Activated CD8-positive, alpha-beta T cell treated with anti-CD3 and anti-CD28 coated beads for 36 hours (primary cell): ENCODE data around the gene FARP1. TPM values are rescaled to one million over a fixed set of nuclear protein-coding genes. Genes with fewer than 3 reads are reported as not detected.

ENCODE experiments used
- ATAC-seq: fragments of 200-7000 bp; cut with Tn5 transposase; one replicate; pipeline ENCODE4 v1.10.0; 2021; ENCODE audit warnings: mild to moderate bottlenecking, moderate library complexity
- CTCF ChIA-PET: fragments of 350-600 bp; sonication (Branson Sonifier 250); formaldehyde crosslinking; loops from one replicate; lab custom pipeline; 2021; ENCODE audit warnings: antibody characterized with exemption; lab: Charles Lee
- POLR2A ChIA-PET: fragments of 350-600 bp; sonication (Branson Sonifier 250); formaldehyde crosslinking; loops from one replicate; lab custom pipeline; 2021; ENCODE audit warnings: antibody characterized with exemption; lab: Charles Lee
- DNase-seq: peaks from one replicate; pipeline ENCODE4 v3.0.0-alpha.2; 2020
- H3K27ac Mint-ChIP-seq: one replicate; pipeline ENCODE4 v1.8.0; 2021; ENCODE audit warnings: mild to moderate bottlenecking, mixed read lengths
- H3K27me3 Mint-ChIP-seq: one replicate; pipeline ENCODE4 v1.8.0; 2021; ENCODE audit warnings: mixed read lengths
- H3K36me3 Mint-ChIP-seq: one replicate; pipeline ENCODE4 v1.8.0; 2021; ENCODE audit warnings: low read depth, mixed read lengths
- H3K4me1 Mint-ChIP-seq: one replicate; pipeline ENCODE4 v1.8.0; 2021; ENCODE audit warnings: low read depth, mixed read lengths
- H3K4me3 Mint-ChIP-seq: one replicate; pipeline ENCODE4 v1.8.0; 2021; ENCODE audit warnings: mild to moderate bottlenecking, moderate library complexity, mixed read lengths
- H3K9me3 Mint-ChIP-seq: one replicate; pipeline ENCODE4 v1.8.0; 2021; ENCODE audit warnings: mixed read lengths
- CTCF ChIP-seq: fragments of 200-600 bp; IDR thresholded peaks from one replicate; pipeline ENCODE4 v1.8.0; 2022; ENCODE audit warnings: antibody characterized with exemption, mild to moderate bottlenecking
- intact Hi-C: fragments of 100-400 bp; cut with micrococcal nuclease; formaldehyde crosslinking; loops from one replicate; pipeline ENCODE4 v1.10.0; 2022
- total RNA-seq, 2 experiments: library from RNA; stranded (reverse); gene quantifications; one replicate each; pipeline ENCODE4 v1.2.3, GENCODE V29; 2021

The FARP1 gene
- total RNA-seq, 2 experiments from 2014 or later: 0.27 to 0.43 TPM

- POLR2A ChIA-PET: no interaction called here
- ATAC-seq: no peak
- intact Hi-C loops: no loop called here
These were observed 24.0 kb upstream of the FARP1 start for GRCh38 chr13:98118865-98119264.

GRCh38 chr13:98123176-98123575 is 19.7 kb upstream of the FARP1 start:
- no peak for ATAC-seq
- CTCF ChIA-PET: no interaction called here

More at GRCh38 chr13:98118865-98119264, 24.0 kb upstream of the FARP1 start:
- no peak for TF ChIP-seq CTCF
- Mint-ChIP-seq H3K4me3 (no peak overlapping the region), H3K27me3 (no peaks in the 10 kb centered on the region), H3K36me3 (no peaks in the 10 kb centered on the region), H3K9me3 (peaks cover 7% of the 10 kb centered on the region), H3K4me1 (no peaks in the 10 kb centered on the region), H3K27ac (no peak overlapping the region)
- CTCF ChIA-PET: no interaction called here
- no peak for DNase-seq

GRCh38 chr13:98129059-98129746 is 13.7 kb upstream of the FARP1 start:
- TF ChIP-seq CTCF: no peak
- no peaks in the 10 kb centered on the region for H3K36me3 Mint-ChIP-seq
- POLR2A ChIA-PET: no interaction called here
- no peaks in the 10 kb centered on the region for H3K4me1 Mint-ChIP-seq
- DNase-seq (no peak), ATAC-seq (no peak)
- CTCF ChIA-PET: no interaction called here
- intact Hi-C loops: no loop called here
- peaks cover 8% of the 10 kb centered on the region for H3K27me3 Mint-ChIP-seq
- H3K27ac Mint-ChIP-seq: no peak overlapping the region
- H3K4me3 Mint-ChIP-seq: no peak overlapping the region
- H3K9me3 Mint-ChIP-seq: peaks cover 8% of the 10 kb centered on the region

More at GRCh38 chr13:98123176-98123575, 19.7 kb upstream of the FARP1 start:
- Mint-ChIP-seq H3K27ac (no peak overlapping the region), H3K36me3 (no peaks in the 10 kb centered on the region), H3K4me3 (no peak overlapping the region), H3K27me3 (peaks cover 5% of the 10 kb centered on the region), H3K9me3 (peaks cover 14% of the 10 kb centered on the region), H3K4me1 (no peaks in the 10 kb centered on the region)
- DNase-seq: no peak
- POLR2A ChIA-PET: no interaction called here
- intact Hi-C loops: no loop called here
- TF ChIP-seq CTCF: no peak

GRCh38 chr13:98133946-98134345 is 8.9 kb upstream of the FARP1 start:
- intact Hi-C loops: no loop called here
- POLR2A ChIA-PET: no interaction called here
- no peaks in the 10 kb centered on the region for H3K4me1 Mint-ChIP-seq
- CTCF ChIA-PET: no interaction called here
- no peaks in the 10 kb centered on the region for H3K36me3 Mint-ChIP-seq
- DNase-seq: no peak
- TF ChIP-seq CTCF: no peak
- H3K4me3 Mint-ChIP-seq: no peak overlapping the region
- ATAC-seq: no peak
- peaks cover 2% of the 10 kb centered on the region for H3K9me3 Mint-ChIP-seq
- peaks cover 15% of the 10 kb centered on the region for H3K27me3 Mint-ChIP-seq
- H3K27ac Mint-ChIP-seq: no peak overlapping the region

GRCh38 chr13:98134901-98135300 is 8.0 kb upstream of the FARP1 start:
- Mint-ChIP-seq H3K4me3 (no peak overlapping the region), H3K27ac (no peak overlapping the region), H3K27me3 (peaks cover 15% of the 10 kb centered on the region), H3K4me1 (no peaks in the 10 kb centered on the region), H3K36me3 (no peaks in the 10 kb centered on the region), H3K9me3 (no peaks in the 10 kb centered on the region)
- TF ChIP-seq CTCF: no peak
- intact Hi-C loops: no loop called here
- POLR2A ChIA-PET: no interaction called here
- DNase-seq (no peak), ATAC-seq (no peak)
- CTCF ChIA-PET: no interaction called here
